Panc1 (cell line): ENCODE results near the gene RGS3. TPM values are rescaled to one million over a fixed set of nuclear protein-coding genes. Genes with fewer than 3 reads are reported as not detected.

Experiments used
- ATAC-seq: fragments of 200-7000 bp; cut with Tn5 transposase; 2 replicates; pipeline ENCODE4 v1.9.1; 2020; ENCODE audit warnings: mild to moderate bottlenecking, moderate library complexity
- BruUV-seq: library from RNA; stranded (reverse); fragments of 400-500 nt; replicated peaks from 2 replicates; lab custom pipeline; 2021; lab: Mats Ljungman, UMichigan
- CTCF ChIA-PET: fragments of 300-600 bp; sonication (Branson Sonifier 250); formaldehyde crosslinking; loops from one replicate; lab custom pipeline; 2022; ENCODE audit warnings: antibody characterized with exemption; lab: Charles Lee
- POLR2A ChIA-PET: fragments of 300-600 bp; sonication (Branson Sonifier 250); formaldehyde crosslinking; loops from one replicate; lab custom pipeline; 2022; ENCODE audit warnings: antibody characterized with exemption; lab: Charles Lee
- DNase-seq: peaks from one replicate; pipeline ENCODE4 v3.0.0-alpha.2; 2010; ENCODE audit warnings: low read depth, low spot score
- H3K27ac ChIP-seq: 2 replicates; pipeline ENCODE4 v1.5.1; 2011; ENCODE audit warnings: mild to moderate bottlenecking, low read length, inconsistent platforms
- H3K27me3 ChIP-seq: fragments of 200-500 bp; sonication (Bioruptor generic); 2 replicates; pipeline ENCODE4 v1.6.0; 2014; ENCODE audit warnings: low read length, inconsistent platforms; ENCODE audit not compliant: control insufficient read depth, insufficient read depth
- H3K36me3 ChIP-seq: fragments of 200-500 bp; sonication (Bioruptor generic); 2 replicates; pipeline ENCODE4 v1.5.1; 2014; ENCODE audit warnings: inconsistent platforms, mild to moderate bottlenecking, low read length, moderate library complexity; ENCODE audit not compliant: control insufficient read depth, insufficient read depth
- H3K4me1 ChIP-seq: 2 replicates; pipeline ENCODE4 v1.5.1; 2011; ENCODE audit warnings: inconsistent platforms, mild to moderate bottlenecking, low read length, moderate library complexity; ENCODE audit not compliant: control insufficient read depth, insufficient read depth
- H3K4me3 ChIP-seq, 2 experiments: 2 replicates each; pipeline ENCODE4 v1.5.1; 2011 to 2012; ENCODE audit warnings: low read depth in 2 of 2, low read length in 2 of 2, mild to moderate bottlenecking in 2 of 2, inconsistent platforms in 1 of 2, moderate library complexity in 1 of 2
- H3K9me3 ChIP-seq: fragments of 200-500 bp; sonication (Bioruptor generic); 2 replicates; pipeline ENCODE4 v1.5.1; 2014; ENCODE audit warnings: low read depth, mild to moderate bottlenecking, inconsistent platforms, low read length, moderate library complexity; ENCODE audit not compliant: control insufficient read depth, insufficient read depth
- CTCF ChIP-seq: fragments of 450-650 bp; IDR thresholded peaks from 2 replicates; pipeline ENCODE4 v1.5.1; 2017; ENCODE audit warnings: mild to moderate bottlenecking
- POLR2AphosphoS5 ChIP-seq: IDR thresholded peaks from 2 replicates; pipeline ENCODE4 v1.6.1; 2012; ENCODE audit warnings: mild to moderate bottlenecking, low read depth, low read length, moderate library complexity
- REST ChIP-seq, 2 experiments: IDR thresholded peaks; 2 replicates each; pipeline ENCODE4 v1.6.1; 2011 to 2012; ENCODE audit warnings: low read depth in 2 of 2, control low read depth in 1 of 2, low read length in 1 of 2, mild to moderate bottlenecking in 1 of 2, moderate library complexity in 1 of 2; ENCODE audit not compliant: insufficient read depth in 1 of 2
- SIN3A ChIP-seq: IDR thresholded peaks from 2 replicates; pipeline ENCODE4 v1.6.1; 2012; ENCODE audit warnings: low read depth, mild to moderate bottlenecking, low read length, moderate library complexity, borderline replicate concordance; ENCODE audit not compliant: insufficient read depth
- TCF7L2 ChIP-seq: IDR thresholded peaks from 2 replicates; pipeline ENCODE4 v1.6.1; 2011; ENCODE audit warnings: mild to moderate bottlenecking, low read depth, low read length, inconsistent platforms
- in situ Hi-C: cut with HindIII; loops from 2 replicates; pipeline ENCODE4 v1.10.0; 2016; ENCODE audit warnings: low sequenced_read_pairs, low pct_unique_long_range_greater_than_20kb
- intact Hi-C: fragments of 100-400 bp; cut with micrococcal nuclease; formaldehyde crosslinking; loops from one replicate; pipeline ENCODE4 v1.10.0; 2022; ENCODE audit not compliant: unreplicated experiment
- total RNA-seq: library from RNA; stranded (reverse); gene quantifications from one replicate; pipeline ENCODE4 v1.2.1, GENCODE V29; 2021; ENCODE audit not compliant: unreplicated experiment

Gene RGS3
- total RNA-seq, 1 experiment from 2014 or later: 15.1 TPM

GRCh38 chr9:113504725-113505590 lies 41.4 kb downstream of the RGS3 start:
- POLR2A ChIA-PET: no interaction called here
- Histone ChIP-seq H3K36me3 (no peaks in the 10 kb centered on the region), H3K9me3 (no peaks in the 10 kb centered on the region), H3K4me3 (no peak overlapping the region), H3K27me3 (no peaks in the 10 kb centered on the region), H3K4me1 (no peaks in the 10 kb centered on the region), H3K27ac (no peak overlapping the region)
- TF ChIP-seq TCF7L2: no peak
- no peak for TF ChIP-seq REST (IDR thresholded peaks at IDR 0.05; ENCODE audit: insufficient read depth in 1 of 2, low read depth in 2 of 2, low read length in 1 of 2)
- no peak for TF ChIP-seq SIN3A
- TF ChIP-seq CTCF: no peak
- TF ChIP-seq POLR2AphosphoS5: no peak
- BruUV-seq: no TSS peak
- no peak for ATAC-seq
- intact Hi-C loops: no loop called here
- in situ Hi-C loops: no loop called here
- DNase-seq: no peak
- CTCF ChIA-PET: no interaction called here

GRCh38 chr9:113506090-113506589 lies 42.6 kb downstream of the RGS3 start:
- no peaks in the 10 kb centered on the region for H3K9me3 ChIP-seq
- intact Hi-C loops: no loop called here
- no peak overlapping the region for H3K27ac ChIP-seq
- TF ChIP-seq REST (IDR thresholded peaks at IDR 0.05; ENCODE audit: insufficient read depth in 1 of 2, low read depth in 2 of 2, low read length in 1 of 2) (no peak), POLR2AphosphoS5 (no peak), CTCF (no peak), SIN3A (no peak), TCF7L2 (no peak)
- no TSS peak for BruUV-seq
- H3K27me3 ChIP-seq: no peaks in the 10 kb centered on the region
- in situ Hi-C loops: no loop called here
- POLR2A ChIA-PET: no interaction called here
- no peaks in the 10 kb centered on the region for H3K4me1 ChIP-seq
- no peak for DNase-seq
- CTCF ChIA-PET: no interaction called here
- H3K36me3 ChIP-seq: no peaks in the 10 kb centered on the region
- ATAC-seq: no peak
- H3K4me3 ChIP-seq: no peak overlapping the region
